Measurements from ENCODE around the gene CPLANE2.

GRCh38 chr1:16224472-16224871 is 12.5 kb downstream of the CPLANE2 start:
- no peak for TF ChIP-seq CTCF (IDR thresholded peaks at IDR 0.05; ENCODE audit: insufficient read depth, low read depth, low read length)
- TF ChIP-seq EZH2 (IDR thresholded peaks at IDR 0.05; ENCODE audit: insufficient read depth, low read length), result no peak
